Spleen (tissue), 7 donors: ENCODE data around the gene ABCC8.
A peak's percentile ranks its signal among the peaks of the same experiment; 100 is the strongest.

ENCODE experiments used
- CTCF ChIP-seq, 11 experiments: fragments of 200-600 bp in 7 of 11; fragments of 450-650 bp in 4 of 11; sonication (generic) in 4 of 11; IDR thresholded peaks in 8 of 11; conservative IDR thresholded peaks in 3 of 11; 1 replicate in 7 of 11; 2 replicates in 4 of 11; pipeline versions ENCODE4 v1.4.0 to v1.8.0; 2016 to 2021; ENCODE audit warnings: antibody characterized with exemption in 11 of 11, inconsistent platforms in 4 of 11, mild to moderate bottlenecking in 1 of 11
- POLR2A ChIP-seq, 3 donors: fragments of 450-650 bp; IDR thresholded peaks; one replicate each; pipeline ENCODE4 v1.5.1; 2017; ENCODE audit warnings: antibody characterized with exemption in 3 of 3, mild to moderate bottlenecking in 1 of 3
- POLR2AphosphoS5 ChIP-seq, 3 donors: sonication (generic); formaldehyde crosslinking; IDR thresholded peaks; one replicate each; pipeline ENCODE4 v1.5.1; 2017; ENCODE audit warnings: antibody characterized with exemption in 3 of 3
- donor health status: DM: no; HTN: no; CAD: no; lungs with moderate emphysema.
- donor health status: DM: no; HTN: no; CAD: no.
- donor health status: DM: no; HTN: no; CAD: no.

- no peak for TF ChIP-seq POLR2A (IDR thresholded peaks at IDR 0.05)
- TF ChIP-seq CTCF (IDR thresholded peaks at IDR 0.05 in 8 of 11, conservative IDR thresholded peaks at IDR 0.05 in 3 of 11): peak in 2 of 11 experiments; percentile 10 to 21
- TF ChIP-seq POLR2AphosphoS5 (IDR thresholded peaks at IDR 0.05): no peak
Observed at GRCh38 chr11:17351172-17351509, 125.5 kb downstream of the ABCC8 start.
